Mesendoderm (in vitro differentiated cells): Measurements from ENCODE around the gene AXIN1.
"Not testable (repeated sequence)": the region's sequence is repeated elsewhere in the genome, so short reads cannot be mapped to it uniquely, and the experiment has no call there.

Source experiments
- DNase-seq: peaks from one replicate; pipeline ENCODE4 v3.0.0; 2013
- H2AK5ac ChIP-seq: 2 replicates; pipeline ENCODE4 v1.6.1; 2013; ENCODE audit warnings: low read length, inconsistent platforms
- H2BK120ac ChIP-seq: 2 replicates; pipeline ENCODE4 v1.6.1; 2013; ENCODE audit warnings: low read depth, mild to moderate bottlenecking, low read length, moderate library complexity, mixed read lengths
- H2BK15ac ChIP-seq: replicated peaks from 2 replicates; pipeline ENCODE4 v1.6.1; 2013; ENCODE audit warnings: low read depth, mild to moderate bottlenecking, moderate library complexity
- H2BK5ac ChIP-seq: 2 replicates; pipeline ENCODE4 v1.6.1; 2013; ENCODE audit warnings: low read length, inconsistent platforms
- H3K18ac ChIP-seq: 2 replicates; pipeline ENCODE4 v1.6.1; 2013; ENCODE audit warnings: mild to moderate bottlenecking, low read length, mixed read lengths
- H3K23ac ChIP-seq: one replicate; pipeline ENCODE4 v1.6.1; 2013; ENCODE audit warnings: low read length
- H3K27ac ChIP-seq: 2 replicates; pipeline ENCODE4 v1.5.1; 2013; ENCODE audit warnings: low read depth, mild to moderate bottlenecking, inconsistent platforms, low read length, moderate library complexity
- H3K27me3 ChIP-seq: 2 replicates; pipeline ENCODE4 v1.6.1; 2013; ENCODE audit warnings: low read length, control low read depth, mild to moderate bottlenecking, inconsistent platforms; ENCODE audit not compliant: insufficient read depth, poor library complexity
- H3K36me3 ChIP-seq: 2 replicates; pipeline ENCODE4 v1.6.1; 2013; ENCODE audit warnings: low read length, inconsistent platforms; ENCODE audit not compliant: control insufficient read depth, insufficient read depth
- H3K4ac ChIP-seq: one replicate; pipeline ENCODE4 v1.6.1; 2013; ENCODE audit warnings: low read depth, mild to moderate bottlenecking, low read length, moderate library complexity
- H3K4me1 ChIP-seq: 2 replicates; pipeline ENCODE4 v1.6.1; 2013; ENCODE audit warnings: low read depth, low read length, inconsistent platforms; ENCODE audit not compliant: control insufficient read depth
- H3K4me2 ChIP-seq: 2 replicates; pipeline ENCODE4 v1.6.1; 2013; ENCODE audit warnings: low read length
- H3K4me3 ChIP-seq: 2 replicates; pipeline ENCODE4 v1.5.1; 2013; ENCODE audit warnings: mild to moderate bottlenecking, low read length
- H3K56ac ChIP-seq: one replicate; pipeline ENCODE4 v1.6.1; 2013; ENCODE audit warnings: low read length
- H3K79me1 ChIP-seq: 2 replicates; pipeline ENCODE4 v1.6.1; 2013; ENCODE audit warnings: low read length, inconsistent platforms
- H3K79me2 ChIP-seq: 2 replicates; pipeline ENCODE4 v1.6.1; 2013; ENCODE audit warnings: mild to moderate bottlenecking, low read length; ENCODE audit not compliant: control insufficient read depth, insufficient read depth
- H3K9ac ChIP-seq: 2 replicates; pipeline ENCODE4 v1.6.1; 2013; ENCODE audit warnings: low read length, inconsistent platforms
- H4K5ac ChIP-seq: one replicate; pipeline ENCODE4 v1.6.1; 2013; ENCODE audit warnings: low read length
- H4K8ac ChIP-seq: one replicate; pipeline ENCODE4 v1.6.1; 2013; ENCODE audit warnings: low read depth, mild to moderate bottlenecking, control low read depth, low read length, moderate library complexity
- WGBS: extraction: QIAGEN DNeasy Blood & Tissue Kit; methylation state at CpG from one replicate; pipeline ENCODE4 v1.1.7; 2013; ENCODE audit warnings: low lambda C conversion rate, missing lambda C conversion rate; ENCODE audit not compliant: insufficient coverage; ENCODE audit errors: extremely low coverage; 5-methylcytosine and 5-hydroxymethylcytosine counted together

AXIN1 gene

DNA sequence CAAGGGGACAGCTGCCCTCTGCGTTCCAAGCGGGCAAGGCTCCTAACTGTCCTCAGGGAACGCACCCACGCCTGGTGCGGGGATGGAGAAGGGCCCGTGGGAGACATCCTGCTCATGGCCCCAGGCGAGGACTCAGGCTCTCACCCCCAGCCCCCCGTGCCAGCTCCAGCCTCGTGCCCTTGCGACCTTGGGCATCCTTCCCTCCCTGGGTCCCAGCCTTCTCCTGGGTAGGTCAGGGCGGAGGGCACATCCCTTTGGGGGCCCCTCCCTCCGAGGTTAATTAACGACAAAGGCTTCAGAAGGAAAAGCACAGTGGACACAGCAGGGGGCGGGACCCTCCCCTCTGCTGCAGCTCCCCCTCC lies 26.3 kb upstream of the AXIN1 start:
- H3K27me3 ChIP-seq: no peaks in the 10 kb centered on the region

DNA sequence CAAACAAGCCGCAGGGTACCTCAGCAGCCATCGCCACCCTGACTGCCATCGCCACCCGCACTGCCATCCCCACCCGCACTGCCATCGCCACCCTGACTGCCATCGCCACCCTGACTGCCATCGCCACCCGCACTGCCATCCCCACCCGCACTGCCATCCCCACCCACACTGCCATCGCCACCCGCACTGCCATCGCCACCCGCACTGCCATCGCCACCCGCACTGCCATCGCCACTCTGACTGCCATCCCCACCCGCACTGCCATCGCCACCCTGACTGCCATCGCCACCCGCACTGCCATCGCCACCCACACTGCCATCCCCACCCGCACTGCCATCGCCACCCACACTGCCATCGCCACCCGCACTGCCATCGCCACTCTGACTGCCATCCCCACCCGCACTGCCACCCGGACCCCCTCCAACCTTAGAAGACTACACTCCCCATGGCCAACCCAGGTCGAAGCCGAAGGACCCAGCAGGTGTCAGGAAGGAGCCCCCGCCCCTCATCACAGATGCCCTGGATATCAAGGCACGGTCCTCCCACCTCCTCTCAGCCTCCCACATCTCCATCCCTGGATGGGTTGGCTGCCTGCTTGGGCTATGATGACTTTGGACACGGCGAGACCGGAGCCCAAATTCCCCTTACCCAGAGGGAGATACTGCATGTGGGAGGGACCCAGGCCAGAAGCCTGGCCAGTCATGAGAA lies 25.7 kb upstream of the AXIN1 start:
- H3K18ac ChIP-seq, H3K27ac ChIP-seq: not testable (repeated sequence)

More for the DNA sequence above, 26.3 kb upstream of the AXIN1 start:
- Histone ChIP-seq H3K4me2 (no peak overlapping the region), H3K4ac (no peak overlapping the region), H3K79me1 (peaks cover 12% of the 10 kb centered on the region), H2BK5ac (no peak overlapping the region), H3K23ac (no peak overlapping the region), H3K56ac (peak overlapping the region; percentile 5), H2BK15ac (no peak overlapping the region), H4K5ac (no peak overlapping the region), H3K9ac (no peak overlapping the region), H3K18ac (no peak overlapping the region), H4K8ac (no peak overlapping the region), H3K4me1 (peaks cover 4% of the 10 kb centered on the region), H3K36me3 (peaks cover 15% of the 10 kb centered on the region), H3K27ac (no peak overlapping the region), H3K4me3 (no peak overlapping the region), H2AK5ac (no peak overlapping the region), H2BK120ac (no peak overlapping the region), H3K79me2 (peaks cover 25% of the 10 kb centered on the region)
- WGBS: no CpG with 5 or more reads among the region's 14 CpGs
- no peak for DNase-seq

GRCh38 chr16:377419-377951 lies 25.0 kb upstream of the AXIN1 start:
- no CpG with 5 or more reads among the region's 42 CpGs for WGBS
- no peak for DNase-seq

More for the DNA sequence above, 25.7 kb upstream of the AXIN1 start:
- H4K8ac ChIP-seq, H2BK5ac ChIP-seq, DNase-seq, H3K4ac ChIP-seq, H3K27me3 ChIP-seq, H2BK15ac ChIP-seq, H3K4me1 ChIP-seq, H3K9ac ChIP-seq, H2AK5ac ChIP-seq, H3K23ac ChIP-seq, H4K5ac ChIP-seq, H2BK120ac ChIP-seq, H3K4me3 ChIP-seq, H3K4me2 ChIP-seq: not testable (repeated sequence)
- Histone ChIP-seq H3K79me1 (peaks cover 12% of the 10 kb centered on the region), H3K79me2 (peaks cover 25% of the 10 kb centered on the region), H3K36me3 (peaks cover 15% of the 10 kb centered on the region), H3K56ac (peak overlapping the region; percentile 5)
- WGBS: no CpG with 5 or more reads among the region's 36 CpGs

DNA sequence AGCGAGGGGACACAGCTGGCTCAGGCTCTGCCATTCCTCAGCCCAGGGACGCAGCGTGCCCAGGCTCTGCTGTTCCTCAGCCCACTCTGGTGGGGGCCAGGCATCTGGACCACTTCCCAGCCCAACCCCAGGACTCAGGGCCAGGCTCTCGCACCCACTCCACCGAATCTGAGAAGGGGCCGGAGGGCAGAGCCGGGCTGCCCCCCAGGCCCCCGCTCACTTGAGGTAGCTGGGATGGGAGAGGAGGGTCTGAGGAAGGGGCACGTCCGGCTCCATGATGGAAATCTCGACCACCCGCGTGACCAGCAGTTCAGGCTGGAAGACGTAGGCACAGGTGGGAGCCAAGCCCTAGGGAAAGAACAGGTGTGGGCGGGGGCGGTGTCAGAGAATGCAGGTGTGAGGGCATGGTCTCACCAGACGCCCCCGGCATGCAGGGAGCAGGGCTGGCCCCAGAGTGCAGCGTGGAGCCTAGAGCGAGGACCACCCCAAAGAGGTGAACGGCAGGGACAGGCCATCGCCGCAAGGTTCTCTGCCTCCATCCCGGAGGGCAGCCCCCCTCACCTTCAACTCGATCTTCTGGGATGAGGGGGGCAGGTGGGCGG lies 24.4 kb upstream of the AXIN1 start:
- H3K27ac ChIP-seq: no peak overlapping the region
- H3K36me3 ChIP-seq: peaks cover 19% of the 10 kb centered on the region
- no peak overlapping the region for H3K9ac ChIP-seq
- H3K4ac ChIP-seq: no peak overlapping the region
- H3K56ac ChIP-seq: no peak overlapping the region
- no peak overlapping the region for H3K23ac ChIP-seq
- H4K8ac ChIP-seq: no peak overlapping the region
- WGBS: no CpG with 5 or more reads among the region's 26 CpGs
- H2AK5ac ChIP-seq: no peak overlapping the region
- H3K4me1 ChIP-seq: no peaks in the 10 kb centered on the region
- no peak overlapping the region for H3K18ac ChIP-seq
- no peaks in the 10 kb centered on the region for H3K27me3 ChIP-seq
- peaks cover 25% of the 10 kb centered on the region for H3K79me2 ChIP-seq
- no peak overlapping the region for H3K4me3 ChIP-seq
- H4K5ac ChIP-seq: no peak overlapping the region
- no peak overlapping the region for H2BK5ac ChIP-seq
- no peak for DNase-seq
- H2BK120ac ChIP-seq: no peak overlapping the region
- H3K4me2 ChIP-seq: no peak overlapping the region
- H2BK15ac ChIP-seq: no peak overlapping the region
- peaks cover 12% of the 10 kb centered on the region for H3K79me1 ChIP-seq

More at GRCh38 chr16:377419-377951, 25.0 kb upstream of the AXIN1 start:
- Histone ChIP-seq H3K9ac (no peak overlapping the region), H3K4me3 (no peak overlapping the region), H2BK15ac (no peak overlapping the region), H2BK5ac (no peak overlapping the region), H3K79me2 (peaks cover 25% of the 10 kb centered on the region), H3K79me1 (peaks cover 12% of the 10 kb centered on the region), H3K27ac (no peak overlapping the region), H2AK5ac (no peak overlapping the region), H3K36me3 (peaks cover 19% of the 10 kb centered on the region), H3K23ac (no peak overlapping the region), H4K5ac (no peak overlapping the region), H3K18ac (no peak overlapping the region), H3K4ac (no peak overlapping the region), H3K56ac (no peak overlapping the region), H4K8ac (no peak overlapping the region), H3K27me3 (no peaks in the 10 kb centered on the region), H2BK120ac (no peak overlapping the region), H3K4me1 (no peaks in the 10 kb centered on the region), H3K4me2 (no peak overlapping the region)

DNA sequence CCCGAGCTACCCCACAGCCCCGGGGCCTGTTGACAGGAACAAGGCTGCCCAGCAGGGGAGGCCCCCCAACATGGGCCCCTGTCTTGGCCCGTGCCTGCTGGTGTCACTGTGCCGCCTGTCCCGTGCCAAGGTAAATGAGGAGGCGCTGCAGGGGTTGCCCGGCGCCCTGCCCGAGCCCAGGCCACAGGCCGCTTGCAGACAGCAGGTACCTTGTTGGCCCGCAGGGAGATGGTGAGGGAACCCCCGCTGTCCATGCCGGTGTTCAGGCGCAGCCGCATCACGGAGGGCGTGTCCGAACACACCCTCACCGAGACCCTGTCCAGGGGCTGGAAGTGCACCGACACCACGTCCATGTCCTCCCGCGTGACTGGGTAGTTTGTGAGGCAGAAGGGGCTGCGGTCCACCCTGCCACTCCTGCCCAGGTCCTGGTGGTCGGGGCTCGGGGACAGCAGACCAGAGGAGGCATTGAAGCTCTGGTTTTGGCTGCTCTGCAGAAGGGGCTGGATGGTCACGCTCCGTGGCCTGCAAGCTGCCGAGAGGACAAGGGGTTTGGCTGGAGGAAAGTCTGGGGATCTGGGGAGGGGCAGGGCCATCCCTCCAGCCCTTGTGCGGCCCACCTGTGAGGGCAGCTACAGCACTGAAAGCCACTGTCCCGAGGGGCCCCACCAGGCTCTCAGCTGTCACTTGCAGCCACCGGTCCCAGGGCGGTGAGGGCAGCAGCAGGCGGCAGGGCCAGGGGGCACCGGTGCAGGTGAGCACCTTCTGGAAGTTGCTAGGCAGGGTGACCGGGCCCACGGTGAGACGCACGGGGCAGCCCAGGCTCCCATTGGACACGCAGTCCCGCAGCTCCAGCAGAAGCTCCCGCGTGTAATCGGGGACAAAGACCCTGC lies 23.6 kb upstream of the AXIN1 start:
- H2BK15ac ChIP-seq: no peak overlapping the region
- H3K79me2 ChIP-seq: peaks cover 25% of the 10 kb centered on the region
- H3K4me1 ChIP-seq: no peaks in the 10 kb centered on the region
- H3K23ac ChIP-seq: no peak overlapping the region
- no peak overlapping the region for H3K4me3 ChIP-seq
- H3K27ac ChIP-seq: no peak overlapping the region
- H2AK5ac ChIP-seq: no peak overlapping the region
- H3K56ac ChIP-seq: no peak overlapping the region
- WGBS: no CpG with 5 or more reads among the region's 44 CpGs
- no peak for DNase-seq
- peaks cover 12% of the 10 kb centered on the region for H3K79me1 ChIP-seq
- no peak overlapping the region for H2BK5ac ChIP-seq
- H4K8ac ChIP-seq: no peak overlapping the region
- H3K27me3 ChIP-seq: no peaks in the 10 kb centered on the region
- no peak overlapping the region for H3K18ac ChIP-seq
- H3K36me3 ChIP-seq: peaks cover 19% of the 10 kb centered on the region
- no peak overlapping the region for H3K4me2 ChIP-seq
- H3K9ac ChIP-seq: no peak overlapping the region
- H3K4ac ChIP-seq: no peak overlapping the region
- no peak overlapping the region for H4K5ac ChIP-seq
- no peak overlapping the region for H2BK120ac ChIP-seq
